GM23338 (cell line): ENCODE measurements around the gene CTNNA1. TPM values are rescaled to one million over a fixed set of nuclear protein-coding genes. Genes with fewer than 3 reads are reported as not detected.

Source experiments
- ATAC-seq: fragments of 200-7000 bp; cut with Tn5 transposase; 3 replicates; pipeline ENCODE4 v1.9.1; 2020
- DNase-seq: peaks from one replicate; pipeline ENCODE4 v3.0.0-alpha.2; 2015; ENCODE audit warnings: low spot score
- H2AFZ ChIP-seq: fragments of 200-600 bp; sonication (generic); 2 replicates; pipeline ENCODE4 v1.8.0; 2016; ENCODE audit warnings: antibody characterized with exemption, mild to moderate bottlenecking, moderate library complexity
- H3F3A ChIP-seq: fragments of 200-600 bp; sonication (generic); replicated peaks from 2 replicates; pipeline ENCODE4 v1.8.0; 2017; ENCODE audit warnings: antibody characterized with exemption, mixed run types, low read depth
- H3K27ac ChIP-seq: fragments of 200-600 bp; sonication (generic); 2 replicates; pipeline ENCODE4 v1.6.1; 2016; ENCODE audit warnings: low read depth
- H3K27me3 ChIP-seq: fragments of 200-600 bp; sonication (generic); 2 replicates; pipeline ENCODE4 v1.8.0; 2016; ENCODE audit warnings: mild to moderate bottlenecking, mixed run types, moderate library complexity; ENCODE audit not compliant: insufficient read depth
- H3K36me3 ChIP-seq: fragments of 200-600 bp; sonication (generic); 2 replicates; pipeline ENCODE4 v1.8.0; 2016; ENCODE audit warnings: mild to moderate bottlenecking; ENCODE audit not compliant: insufficient read depth
- H3K4me1 ChIP-seq: fragments of 200-600 bp; sonication (generic); 2 replicates; pipeline ENCODE4 v1.8.0; 2016; ENCODE audit warnings: mild to moderate bottlenecking, moderate library complexity; ENCODE audit not compliant: insufficient read depth
- H3K4me2 ChIP-seq: fragments of 200-600 bp; sonication (generic); 2 replicates; pipeline ENCODE4 v1.7.1; 2017; ENCODE audit warnings: mixed run types
- H3K4me3 ChIP-seq: fragments of 200-600 bp; sonication (generic); 2 replicates; pipeline ENCODE4 v1.6.1; 2016; ENCODE audit warnings: mixed run types
- H3K79me2 ChIP-seq: fragments of 200-600 bp; sonication (generic); replicated peaks from 2 replicates; pipeline ENCODE4 v1.8.0; 2017; ENCODE audit warnings: mild to moderate bottlenecking; ENCODE audit not compliant: insufficient read depth
- H3K9me2 ChIP-seq: fragments of 200-600 bp; sonication (generic); 2 replicates; pipeline ENCODE4 v1.8.0; 2017; ENCODE audit not compliant: insufficient read depth
- H4K20me1 ChIP-seq: fragments of 200-600 bp; sonication (generic); replicated peaks from 2 replicates; pipeline ENCODE4 v1.8.0; 2017; ENCODE audit warnings: mild to moderate bottlenecking; ENCODE audit not compliant: insufficient read depth
- H3K27ac Mint-ChIP-seq: 2 replicates; pipeline ENCODE4 v1.8.0; 2020; ENCODE audit warnings: inconsistent platforms, mild to moderate bottlenecking, moderate library complexity, mixed read lengths
- H3K27me3 Mint-ChIP-seq: 3 replicates; pipeline ENCODE4 v1.8.0; 2022; ENCODE audit warnings: low read depth, mild to moderate bottlenecking, moderate library complexity, mixed read lengths, inconsistent platforms; ENCODE audit not compliant: insufficient read depth, poor library complexity
- H3K36me3 Mint-ChIP-seq: 3 replicates; pipeline ENCODE4 v1.8.0; 2021; ENCODE audit warnings: low read depth, mild to moderate bottlenecking, inconsistent platforms, moderate library complexity, mixed read lengths
- H3K4me1 Mint-ChIP-seq: 3 replicates; pipeline ENCODE4 v1.8.0; 2020; ENCODE audit warnings: mild to moderate bottlenecking, inconsistent platforms, mixed read lengths
- H3K4me3 Mint-ChIP-seq: 3 replicates; pipeline ENCODE4 v1.8.0; 2021; ENCODE audit warnings: moderate library complexity, mild to moderate bottlenecking, inconsistent platforms, mixed read lengths
- H3K9me3 Mint-ChIP-seq: 3 replicates; pipeline ENCODE4 v1.8.0; 2020; ENCODE audit warnings: moderate library complexity, mild to moderate bottlenecking, inconsistent platforms, mixed read lengths
- CREB1 ChIP-seq: fragments of 250-450 bp; sonication (Bioruptor Pico); IDR thresholded peaks from 2 replicates; pipeline ENCODE4 v1.5.0; 2020; ENCODE audit warnings: low read depth, mild to moderate bottlenecking, moderate library complexity
- EZH2 ChIP-seq: fragments of 200-600 bp; sonication (generic); IDR thresholded peaks from one replicate; pipeline ENCODE4 v1.8.0; 2017; ENCODE audit warnings: antibody characterized with exemption, mild to moderate bottlenecking, low read depth; ENCODE audit not compliant: unreplicated experiment
- EZH2phosphoT487 ChIP-seq: fragments of 200-600 bp; sonication (generic); IDR thresholded peaks from one replicate; pipeline ENCODE4 v1.8.1; 2018; ENCODE audit warnings: antibody characterized with exemption; ENCODE audit not compliant: unreplicated experiment
- JUNB ChIP-seq: IDR thresholded peaks from one replicate; pipeline ENCODE4 v1.6.1; 2016; ENCODE audit warnings: antibody characterized with exemption; ENCODE audit not compliant: unreplicated experiment
- NANOG ChIP-seq: IDR thresholded peaks from 2 replicates; pipeline ENCODE4 v1.6.1; 2016; ENCODE audit warnings: antibody characterized with exemption, borderline replicate concordance
- POLR2AphosphoS5 ChIP-seq: IDR thresholded peaks from 2 replicates; pipeline ENCODE4 v1.6.1; 2016; ENCODE audit warnings: antibody characterized with exemption, low read depth
- REST ChIP-seq: IDR thresholded peaks from one replicate; pipeline ENCODE4 v1.6.1; 2018; ENCODE audit warnings: antibody characterized with exemption; ENCODE audit not compliant: unreplicated experiment
- STAT1 ChIP-seq: IDR thresholded peaks from one replicate; pipeline ENCODE4 v1.6.1; 2016; ENCODE audit warnings: antibody characterized with exemption; ENCODE audit not compliant: unreplicated experiment
- ZNF114 ChIP-seq: fragments of 250-450 bp; sonication (Bioruptor Pico); IDR thresholded peaks from 2 replicates; pipeline ENCODE4 v1.5.0; 2020; ENCODE audit warnings: mild to moderate bottlenecking, moderate library complexity
- ZNF331 ChIP-seq: fragments of 250-450 bp; sonication (Bioruptor Pico); IDR thresholded peaks from 2 replicates; pipeline ENCODE4 v1.5.0; 2020; ENCODE audit warnings: low read depth, mild to moderate bottlenecking, moderate library complexity
- polyA plus RNA-seq: library from polyadenylated mRNA; unstranded; fragments of >200 nt; fragmentation: Nextera tagmentation; extraction: Ambion mirVana; gene quantifications from 2 replicates; pipeline ENCODE4 v1.2.1, GENCODE V29; 2016
- total RNA-seq: library from RNA; depleted of rRNA; stranded (reverse); fragments of >200 nt; shearing (Covaris generic); gene quantifications from 2 replicates; pipeline ENCODE4 v1.2.3, GENCODE V29; 2014
- TF ChIP-seq, protein P1 (sequence below): fragments of 250-450 bp; sonication (Bioruptor Pico); IDR thresholded peaks from 2 replicates; pipeline ENCODE4 v1.5.0; 2020; ENCODE audit warnings: mild to moderate bottlenecking, moderate library complexity
- TF ChIP-seq, protein P2 (sequence below): IDR thresholded peaks from 2 replicates; pipeline ENCODE4 v1.6.1; 2016; ENCODE audit warnings: antibody characterized with exemption
- TF ChIP-seq, protein P3 (sequence below), 2 experiments: fragments of 200-600 bp in 1 of 2; sonication (generic) in 1 of 2; conservative IDR thresholded peaks; 2 replicates each; pipeline versions ENCODE4 v1.5.1 to v1.6.1; 2016 to 2017; ENCODE audit warnings: antibody characterized with exemption in 2 of 2, low read depth in 2 of 2, mild to moderate bottlenecking in 2 of 2, moderate library complexity in 1 of 2

The CTNNA1 gene
- total and polyA plus RNA-seq, 2 experiments from 2014 or later: 111 to 348 TPM

DNA sequence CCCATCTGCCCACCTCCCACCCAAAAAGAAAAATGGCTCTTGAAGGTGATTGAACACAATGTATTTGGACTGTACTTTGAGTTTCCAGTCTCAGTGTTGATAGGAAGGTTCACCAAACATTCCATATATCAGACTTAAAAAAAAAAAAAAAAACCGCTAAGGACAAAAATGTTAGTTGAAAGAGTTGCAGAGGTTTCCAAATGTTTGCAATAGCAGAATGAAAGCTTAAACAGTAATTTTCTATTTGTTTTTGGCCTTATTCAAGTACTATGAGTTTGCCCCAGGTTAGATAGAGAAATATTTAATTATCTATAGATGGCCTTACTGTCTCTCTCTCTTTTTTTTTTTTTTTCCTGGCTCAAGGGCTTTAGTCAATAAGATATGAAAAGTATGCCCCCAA, 115.8 kb downstream of the CTNNA1 start:
- H3K27ac Mint-ChIP-seq: peak overlapping the region; percentile 33; the same call in 1 of the 2 replicates
- Histone ChIP-seq H3K9me2 (no peaks in the 10 kb centered on the region), H4K20me1 (0 out of 2 replicates have a peak, but pooled peaks cover 2% of the 10 kb centered on the region), H3K4me3 (no peak overlapping the region), H2AFZ (no peak overlapping the region), H3K27ac (no peak overlapping the region), H3F3A (no peaks in the 10 kb centered on the region; the same call in 1 of the 2 replicates), H3K4me1 (peaks cover 44% of the 10 kb centered on the region), H3K4me2 (no peak overlapping the region), H3K79me2 (peaks cover 65% of the 10 kb centered on the region), H3K36me3 (no peaks in the 10 kb centered on the region), H3K27me3 (no peaks in the 10 kb centered on the region)
- peaks cover 6% of the 10 kb centered on the region for H3K27me3 Mint-ChIP-seq
- H3K4me1 Mint-ChIP-seq: peaks cover 71% of the 10 kb centered on the region
- DNase-seq (no peak), ATAC-seq (no peak)
- TF ChIP-seq ZNF114 (no peak), CREB1 (CRISPR knock-in tag) (no peak), EZH2 (no peak), ZNF331 (no peak), STAT1 (no peak), JUNB (no peak), NANOG (no peak), EZH2phosphoT487 (no peak), REST (no peak), POLR2AphosphoS5 (no peak)
- TF ChIP-seq, protein P1, sequence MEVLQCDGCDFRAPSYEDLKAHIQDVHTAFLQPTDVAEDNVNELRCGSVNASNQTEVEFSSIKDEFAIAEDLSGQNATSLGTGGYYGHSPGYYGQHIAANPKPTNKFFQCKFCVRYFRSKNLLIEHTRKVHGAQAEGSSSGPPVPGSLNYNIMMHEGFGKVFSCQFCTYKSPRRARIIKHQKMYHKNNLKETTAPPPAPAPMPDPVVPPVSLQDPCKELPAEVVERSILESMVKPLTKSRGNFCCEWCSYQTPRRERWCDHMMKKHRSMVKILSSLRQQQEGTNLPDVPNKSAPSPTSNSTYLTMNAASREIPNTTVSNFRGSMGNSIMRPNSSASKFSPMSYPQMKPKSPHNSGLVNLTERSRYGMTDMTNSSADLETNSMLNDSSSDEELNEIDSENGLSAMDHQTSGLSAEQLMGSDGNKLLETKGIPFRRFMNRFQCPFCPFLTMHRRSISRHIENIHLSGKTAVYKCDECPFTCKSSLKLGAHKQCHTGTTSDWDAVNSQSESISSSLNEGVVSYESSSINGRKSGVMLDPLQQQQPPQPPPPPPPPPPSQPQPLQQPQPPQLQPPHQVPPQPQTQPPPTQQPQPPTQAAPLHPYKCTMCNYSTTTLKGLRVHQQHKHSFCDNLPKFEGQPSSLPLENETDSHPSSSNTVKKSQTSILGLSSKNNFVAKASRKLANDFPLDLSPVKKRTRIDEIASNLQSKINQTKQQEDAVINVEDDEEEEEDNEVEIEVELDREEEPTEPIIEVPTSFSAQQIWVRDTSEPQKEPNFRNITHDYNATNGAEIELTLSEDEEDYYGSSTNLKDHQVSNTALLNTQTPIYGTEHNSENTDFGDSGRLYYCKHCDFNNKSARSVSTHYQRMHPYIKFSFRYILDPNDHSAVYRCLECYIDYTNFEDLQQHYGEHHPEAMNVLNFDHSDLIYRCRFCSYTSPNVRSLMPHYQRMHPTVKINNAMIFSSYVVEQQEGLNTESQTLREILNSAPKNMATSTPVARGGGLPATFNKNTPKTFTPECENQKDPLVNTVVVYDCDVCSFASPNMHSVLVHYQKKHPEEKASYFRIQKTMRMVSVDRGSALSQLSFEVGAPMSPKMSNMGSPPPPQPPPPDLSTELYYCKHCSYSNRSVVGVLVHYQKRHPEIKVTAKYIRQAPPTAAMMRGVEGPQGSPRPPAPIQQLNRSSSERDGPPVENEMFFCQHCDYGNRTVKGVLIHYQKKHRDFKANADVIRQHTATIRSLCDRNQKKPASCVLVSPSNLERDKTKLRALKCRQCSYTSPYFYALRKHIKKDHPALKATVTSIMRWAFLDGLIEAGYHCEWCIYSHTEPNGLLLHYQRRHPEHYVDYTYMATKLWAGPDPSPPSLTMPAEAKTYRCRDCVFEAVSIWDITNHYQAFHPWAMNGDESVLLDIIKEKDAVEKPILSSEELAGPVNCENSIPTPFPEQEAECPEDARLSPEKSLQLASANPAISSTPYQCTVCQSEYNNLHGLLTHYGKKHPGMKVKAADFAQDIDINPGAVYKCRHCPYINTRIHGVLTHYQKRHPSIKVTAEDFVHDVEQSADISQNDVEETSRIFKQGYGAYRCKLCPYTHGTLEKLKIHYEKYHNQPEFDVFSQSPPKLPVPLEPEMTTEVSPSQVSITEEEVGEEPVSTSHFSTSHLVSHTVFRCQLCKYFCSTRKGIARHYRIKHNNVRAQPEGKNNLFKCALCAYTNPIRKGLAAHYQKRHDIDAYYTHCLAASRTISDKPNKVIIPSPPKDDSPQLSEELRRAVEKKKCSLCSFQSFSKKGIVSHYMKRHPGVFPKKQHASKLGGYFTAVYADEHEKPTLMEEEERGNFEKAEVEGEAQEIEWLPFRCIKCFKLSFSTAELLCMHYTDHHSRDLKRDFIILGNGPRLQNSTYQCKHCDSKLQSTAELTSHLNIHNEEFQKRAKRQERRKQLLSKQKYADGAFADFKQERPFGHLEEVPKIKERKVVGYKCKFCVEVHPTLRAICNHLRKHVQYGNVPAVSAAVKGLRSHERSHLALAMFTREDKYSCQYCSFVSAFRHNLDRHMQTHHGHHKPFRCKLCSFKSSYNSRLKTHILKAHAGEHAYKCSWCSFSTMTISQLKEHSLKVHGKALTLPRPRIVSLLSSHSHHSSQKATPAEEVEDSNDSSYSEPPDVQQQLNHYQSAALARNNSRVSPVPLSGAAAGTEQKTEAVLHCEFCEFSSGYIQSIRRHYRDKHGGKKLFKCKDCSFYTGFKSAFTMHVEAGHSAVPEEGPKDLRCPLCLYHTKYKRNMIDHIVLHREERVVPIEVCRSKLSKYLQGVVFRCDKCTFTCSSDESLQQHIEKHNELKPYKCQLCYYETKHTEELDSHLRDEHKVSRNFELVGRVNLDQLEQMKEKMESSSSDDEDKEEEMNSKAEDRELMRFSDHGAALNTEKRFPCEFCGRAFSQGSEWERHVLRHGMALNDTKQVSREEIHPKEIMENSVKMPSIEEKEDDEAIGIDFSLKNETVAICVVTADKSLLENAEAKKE (CRISPR knock-in tag): no peak
- TF ChIP-seq, protein P2, sequence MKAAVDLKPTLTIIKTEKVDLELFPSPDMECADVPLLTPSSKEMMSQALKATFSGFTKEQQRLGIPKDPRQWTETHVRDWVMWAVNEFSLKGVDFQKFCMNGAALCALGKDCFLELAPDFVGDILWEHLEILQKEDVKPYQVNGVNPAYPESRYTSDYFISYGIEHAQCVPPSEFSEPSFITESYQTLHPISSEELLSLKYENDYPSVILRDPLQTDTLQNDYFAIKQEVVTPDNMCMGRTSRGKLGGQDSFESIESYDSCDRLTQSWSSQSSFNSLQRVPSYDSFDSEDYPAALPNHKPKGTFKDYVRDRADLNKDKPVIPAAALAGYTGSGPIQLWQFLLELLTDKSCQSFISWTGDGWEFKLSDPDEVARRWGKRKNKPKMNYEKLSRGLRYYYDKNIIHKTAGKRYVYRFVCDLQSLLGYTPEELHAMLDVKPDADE: no peak
- TF ChIP-seq, protein P3, sequence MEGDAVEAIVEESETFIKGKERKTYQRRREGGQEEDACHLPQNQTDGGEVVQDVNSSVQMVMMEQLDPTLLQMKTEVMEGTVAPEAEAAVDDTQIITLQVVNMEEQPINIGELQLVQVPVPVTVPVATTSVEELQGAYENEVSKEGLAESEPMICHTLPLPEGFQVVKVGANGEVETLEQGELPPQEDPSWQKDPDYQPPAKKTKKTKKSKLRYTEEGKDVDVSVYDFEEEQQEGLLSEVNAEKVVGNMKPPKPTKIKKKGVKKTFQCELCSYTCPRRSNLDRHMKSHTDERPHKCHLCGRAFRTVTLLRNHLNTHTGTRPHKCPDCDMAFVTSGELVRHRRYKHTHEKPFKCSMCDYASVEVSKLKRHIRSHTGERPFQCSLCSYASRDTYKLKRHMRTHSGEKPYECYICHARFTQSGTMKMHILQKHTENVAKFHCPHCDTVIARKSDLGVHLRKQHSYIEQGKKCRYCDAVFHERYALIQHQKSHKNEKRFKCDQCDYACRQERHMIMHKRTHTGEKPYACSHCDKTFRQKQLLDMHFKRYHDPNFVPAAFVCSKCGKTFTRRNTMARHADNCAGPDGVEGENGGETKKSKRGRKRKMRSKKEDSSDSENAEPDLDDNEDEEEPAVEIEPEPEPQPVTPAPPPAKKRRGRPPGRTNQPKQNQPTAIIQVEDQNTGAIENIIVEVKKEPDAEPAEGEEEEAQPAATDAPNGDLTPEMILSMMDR (conservative IDR thresholded peaks at IDR 0.05; ENCODE audit: low read depth in 2 of 2): no peak
- peaks cover 9% of the 10 kb centered on the region for H3K36me3 Mint-ChIP-seq
- no peak overlapping the region for H3K4me3 Mint-ChIP-seq
- no peaks in the 10 kb centered on the region; the same call in 2 of the 3 replicates for H3K9me3 Mint-ChIP-seq
